ENCODE results near the gene NPHP4.

Gene NPHP4

DNA sequence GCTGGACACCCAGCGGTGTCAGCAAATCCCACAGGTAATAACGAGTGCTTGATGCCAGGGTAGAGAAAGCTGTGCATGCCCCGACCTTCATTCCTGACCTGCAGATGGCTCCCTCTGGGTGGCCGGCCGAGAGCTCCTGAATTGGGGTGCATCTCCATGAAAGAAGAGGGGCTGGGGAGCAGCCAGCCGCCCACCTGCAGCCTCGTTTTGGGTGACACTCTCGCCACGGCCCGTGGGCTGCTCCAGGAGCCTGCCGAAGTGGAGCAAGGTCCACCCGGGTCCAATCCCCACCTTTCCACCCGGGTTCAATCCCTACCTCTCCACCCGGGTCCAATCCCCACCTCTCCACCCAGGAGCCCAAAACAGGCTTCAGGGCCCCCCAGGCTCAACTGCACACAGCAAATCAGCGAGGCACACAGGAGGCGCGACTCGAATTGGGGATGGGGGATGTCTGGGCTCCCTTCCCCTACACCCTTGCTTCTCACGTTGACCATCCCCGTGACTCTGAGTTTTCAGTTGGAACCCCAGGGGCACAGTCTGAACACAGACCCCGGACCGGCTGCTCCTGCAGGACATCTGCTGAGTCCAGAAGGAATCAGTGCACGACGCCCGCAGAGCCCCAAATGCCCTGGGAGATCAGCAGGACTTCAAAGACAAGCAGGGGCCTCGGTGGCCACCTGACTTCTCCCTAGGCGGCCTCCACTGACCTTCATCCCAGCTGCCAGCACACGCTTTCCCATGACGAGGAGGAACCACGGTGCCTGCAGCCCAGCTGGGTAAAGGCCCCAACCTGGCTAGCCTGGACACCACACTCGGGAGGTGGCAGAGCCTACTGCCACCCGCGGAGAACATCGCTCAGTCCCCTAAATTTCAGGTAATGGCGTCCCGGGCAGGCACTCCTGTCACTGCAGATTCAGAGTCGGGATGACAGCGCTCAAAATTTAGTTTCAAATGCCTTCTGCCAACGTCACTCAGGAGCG is 159.0 kb downstream of the NPHP4 start:
- no peak for DNase-seq (ENCODE audit: low read depth in 2 of 2)

DNA sequence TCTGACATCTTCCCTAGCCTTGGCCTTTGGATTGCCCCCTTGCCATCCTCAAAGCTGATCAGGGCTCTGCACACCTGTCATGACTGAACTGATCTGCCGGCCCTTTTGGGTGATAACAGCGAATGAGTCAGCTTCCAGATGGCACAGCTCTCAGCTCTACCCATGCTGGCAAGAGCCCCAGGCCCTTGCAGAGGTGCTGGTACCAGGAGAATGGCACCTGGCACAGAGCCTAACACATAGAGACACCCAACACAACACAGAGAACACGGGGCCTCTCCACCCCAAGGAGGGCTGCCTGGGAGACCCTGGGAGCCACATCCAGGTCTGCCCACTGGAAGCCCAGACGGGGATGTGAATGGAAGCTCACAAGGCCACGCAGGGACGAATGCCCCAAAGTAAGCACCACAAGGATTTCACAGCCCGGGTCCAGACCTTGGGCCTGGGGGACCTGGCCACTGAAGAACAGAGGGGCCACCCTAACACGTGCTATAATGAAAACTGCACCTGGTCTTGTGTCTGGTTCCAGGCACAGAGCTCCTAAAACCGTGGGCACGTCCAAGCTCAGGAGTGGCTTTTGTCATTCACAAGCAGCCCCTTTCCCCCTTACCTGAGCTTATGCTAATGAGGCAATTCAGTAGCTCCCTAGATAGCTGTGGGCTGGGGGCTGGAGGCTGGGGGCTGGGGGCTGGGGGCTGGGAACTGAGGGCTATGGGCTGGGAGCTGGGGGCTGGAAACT is 160.5 kb downstream of the NPHP4 start:
- DNase-seq (ENCODE audit: low read depth in 2 of 2): no peak

DNA sequence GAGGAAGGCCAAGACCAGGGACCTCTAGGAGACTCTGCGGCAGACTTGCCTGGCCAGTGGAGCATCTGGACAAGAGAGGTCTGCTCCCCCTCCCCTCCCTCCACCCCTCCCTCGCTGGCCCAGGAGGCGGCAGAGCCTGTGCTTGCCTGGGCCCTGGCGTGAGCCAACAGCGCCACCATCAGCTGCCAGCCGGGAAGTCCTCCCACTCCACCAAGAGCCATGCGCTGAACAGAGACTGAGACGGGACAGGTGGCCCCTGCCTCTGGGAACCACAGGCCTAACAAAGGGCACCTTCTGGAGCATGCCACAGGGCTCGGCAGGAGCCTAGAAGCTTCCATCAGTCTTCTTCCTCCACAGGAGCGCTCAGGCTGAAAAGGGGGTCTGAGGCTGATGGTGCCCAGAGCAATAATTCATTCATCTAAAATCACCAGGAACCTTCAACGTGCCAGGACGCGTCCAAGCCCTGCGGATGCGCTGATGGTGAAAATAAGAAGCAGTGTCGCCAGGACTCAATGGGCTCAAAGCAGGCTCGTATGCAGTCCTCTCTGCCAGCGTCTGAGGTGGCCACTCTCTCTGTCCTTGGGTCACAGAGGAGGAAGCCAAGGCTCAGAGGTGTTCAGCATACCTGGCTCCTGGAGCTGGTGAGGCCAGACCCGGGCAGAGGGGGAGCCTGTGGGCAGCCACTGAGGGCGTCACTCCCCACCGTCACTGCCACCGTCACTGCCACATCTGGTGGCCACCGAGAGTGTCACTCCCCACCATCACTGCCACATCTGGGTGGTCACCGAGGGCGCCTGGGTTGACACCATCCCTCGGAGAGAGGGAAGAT is 161.2 kb downstream of the NPHP4 start:
- no peak for DNase-seq (ENCODE audit: low read depth in 2 of 2)

DNA sequence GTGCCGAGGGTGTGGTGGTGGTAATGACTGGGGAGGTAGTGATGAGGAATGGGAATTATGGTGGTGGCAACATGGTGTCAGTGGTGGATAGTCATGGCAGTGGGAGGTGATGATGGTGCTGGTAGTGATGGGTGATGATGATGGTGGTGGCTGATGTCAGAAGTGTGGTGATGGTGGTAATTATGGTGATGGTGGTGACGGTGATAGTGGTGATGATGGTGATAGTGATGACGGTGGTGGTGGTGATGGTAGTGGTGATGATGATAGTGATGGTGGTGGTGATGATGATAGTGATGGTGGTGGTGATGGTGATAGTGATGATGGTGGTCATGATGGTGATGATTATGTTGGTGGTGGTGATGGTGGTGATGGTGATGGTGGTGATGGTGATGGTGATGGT is 162.8 kb downstream of the NPHP4 start:
- no peak for DNase-seq (ENCODE audit: low read depth in 2 of 2)

DNA sequence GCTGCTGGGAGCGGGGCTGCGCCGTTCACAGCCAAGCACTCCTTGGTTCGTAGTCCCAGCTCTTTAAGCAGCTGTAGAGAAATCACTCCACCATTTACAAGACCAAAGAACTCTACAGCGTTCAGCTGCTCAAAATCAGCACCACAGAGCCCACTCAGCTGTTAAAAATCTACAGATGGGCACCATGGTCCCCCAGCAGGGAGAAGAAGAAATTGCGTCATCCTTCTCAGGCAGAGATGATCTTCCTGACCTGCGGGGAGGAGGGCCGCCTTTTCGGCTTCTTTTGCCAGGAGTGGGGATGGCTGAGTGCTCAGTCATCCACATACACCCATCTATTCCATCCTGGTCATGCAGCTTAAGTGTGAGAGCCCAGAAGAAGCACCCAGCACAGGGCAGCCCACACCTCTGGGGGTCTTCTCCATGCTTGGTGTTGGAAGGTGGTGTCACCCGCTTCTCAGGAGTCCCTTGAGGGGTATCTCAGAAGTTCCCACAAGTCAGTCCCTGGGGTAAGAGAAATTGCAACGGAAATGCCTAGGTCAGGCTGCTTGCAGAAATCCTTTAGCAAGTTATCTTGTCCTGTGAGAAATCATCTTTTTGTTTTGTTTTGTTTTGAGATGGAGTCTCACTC is 163.8 kb downstream of the NPHP4 start:
- no peak for DNase-seq (ENCODE audit: low read depth in 2 of 2)

DNA sequence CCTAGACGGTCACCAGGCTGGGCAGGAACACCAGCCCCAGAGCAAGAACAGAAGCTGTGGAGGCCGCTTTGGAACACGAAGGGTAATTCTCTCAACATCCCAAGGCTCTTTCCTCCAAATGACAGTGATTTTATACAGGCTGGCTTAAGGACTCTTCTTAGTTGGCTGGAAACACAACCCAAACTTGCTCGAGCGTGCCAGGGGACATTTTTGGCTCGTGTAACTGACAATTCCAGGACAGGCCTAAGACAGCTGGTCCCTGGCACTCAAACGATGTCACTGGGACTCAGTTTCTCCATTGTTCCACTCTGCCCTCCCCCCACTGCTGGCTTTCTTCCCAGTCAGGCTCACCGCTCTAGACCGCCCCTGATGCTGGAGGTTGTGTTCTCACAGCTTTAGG is 164.7 kb downstream of the NPHP4 start:
- DNase-seq (ENCODE audit: low read depth in 2 of 2): no peak

DNA sequence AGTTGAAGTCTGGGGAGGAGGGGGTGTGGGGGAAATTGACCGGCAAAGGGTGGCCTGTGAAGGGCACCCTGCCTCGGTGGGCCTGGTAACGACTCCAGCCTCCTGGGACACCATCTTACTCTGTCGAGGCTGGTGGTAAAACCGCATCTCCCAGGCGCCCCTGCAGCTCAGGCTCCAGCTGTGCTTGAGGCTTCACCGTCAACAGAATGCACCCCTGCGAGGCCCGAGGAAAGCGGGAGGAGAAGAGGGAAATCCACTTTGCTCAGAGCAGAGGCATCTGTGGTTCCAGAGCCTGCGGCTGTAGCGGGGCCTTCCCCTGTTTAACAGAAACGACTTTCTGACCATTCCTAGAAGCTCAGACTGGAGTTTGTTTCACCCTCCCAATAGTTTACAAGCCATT is 165.6 kb downstream of the NPHP4 start:
- no peak for DNase-seq (ENCODE audit: low read depth in 2 of 2)

DNA sequence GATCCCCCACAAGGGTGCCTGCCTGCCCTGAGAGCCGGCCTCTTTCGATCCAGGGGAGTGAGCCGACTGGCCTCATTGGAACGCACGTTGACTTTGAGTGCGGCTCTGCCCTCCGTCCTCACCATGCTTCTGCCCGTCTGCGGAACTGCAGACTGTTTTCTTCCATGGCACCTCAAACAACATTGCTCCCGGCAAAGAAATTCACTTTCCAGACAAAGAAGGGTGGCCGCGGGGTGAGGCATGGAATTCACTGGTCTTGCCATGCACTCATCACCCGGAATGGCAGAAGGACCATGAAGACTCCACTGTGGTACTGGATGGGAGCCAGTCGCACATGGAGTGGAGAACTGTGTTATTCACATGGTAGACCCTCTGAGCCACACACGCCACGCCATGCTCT is 169.5 kb downstream of the NPHP4 start:
- DNase-seq (ENCODE audit: low read depth in 2 of 2): no peak

DNA sequence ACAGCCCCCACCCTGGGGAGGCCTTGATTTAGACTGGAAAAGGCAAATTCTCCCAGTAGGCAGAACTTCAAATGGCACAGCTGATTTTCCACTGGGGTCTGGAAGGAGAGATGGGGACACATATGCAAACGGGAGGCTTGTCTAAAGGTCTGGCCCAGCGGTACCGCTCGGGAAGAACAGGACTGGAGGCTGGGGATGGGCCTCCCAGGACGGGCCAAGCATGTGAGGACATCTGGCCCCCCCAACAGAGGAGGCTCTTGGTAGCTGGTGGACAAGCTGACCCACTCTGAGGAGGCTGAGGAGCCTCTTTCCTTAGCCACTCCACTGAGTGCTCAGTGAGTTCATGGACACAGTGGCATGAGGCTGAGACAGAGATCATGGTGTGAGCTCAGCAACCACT is 170.0 kb downstream of the NPHP4 start:
- no peak for DNase-seq (ENCODE audit: low read depth in 2 of 2)

DNA sequence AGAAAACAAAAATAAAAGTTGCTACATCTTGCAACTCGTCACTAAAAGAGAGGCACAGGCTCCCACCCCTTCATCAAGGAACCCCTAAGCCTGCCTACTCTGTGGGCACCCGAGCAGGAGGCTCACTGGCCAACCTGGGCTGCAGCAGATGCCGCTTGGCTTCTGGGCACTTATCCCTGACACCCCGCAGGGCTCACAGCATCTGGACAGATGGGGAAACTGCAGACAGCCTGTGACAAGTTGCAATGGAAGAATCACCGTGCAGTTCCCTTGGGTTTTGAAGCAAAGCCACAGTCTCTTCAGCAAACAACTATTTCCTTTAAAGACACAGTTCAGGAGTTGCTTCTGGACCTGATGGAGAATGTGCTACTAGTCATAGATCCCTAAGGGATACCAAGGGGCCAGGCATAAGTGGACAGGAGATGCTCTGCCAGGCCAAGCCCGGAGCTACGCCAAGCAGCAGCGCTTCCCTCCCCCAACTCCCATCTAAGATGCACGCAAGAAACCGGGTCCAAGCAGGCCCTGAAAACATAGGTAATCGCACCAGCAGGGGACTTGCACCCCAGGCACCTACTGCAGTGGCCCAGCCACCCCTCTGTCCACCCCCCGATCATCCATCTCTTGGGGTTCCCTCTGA is 170.6 kb downstream of the NPHP4 start:
- DNase-seq (ENCODE audit: low read depth in 2 of 2): no peak

DNA sequence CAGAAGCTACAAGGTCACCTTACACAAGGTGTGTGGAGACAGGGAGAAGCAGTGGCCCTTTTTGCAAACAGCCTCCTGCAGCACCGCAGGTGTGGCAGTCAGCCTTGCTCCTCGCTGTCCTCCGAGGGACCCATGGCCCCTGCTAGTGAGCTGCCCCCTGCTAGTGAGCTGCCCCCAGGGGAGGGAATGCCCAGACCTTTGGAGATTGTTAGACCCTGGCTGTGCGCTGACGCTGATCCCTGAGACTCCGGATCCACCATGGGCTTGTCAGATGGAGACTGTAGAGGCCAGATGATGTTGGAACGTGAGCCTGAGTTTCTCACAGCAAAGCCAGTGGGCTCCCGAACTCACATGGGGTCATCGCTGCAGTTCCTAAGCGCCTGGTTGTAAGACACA is 172.2 kb downstream of the NPHP4 start:
- DNase-seq (ENCODE audit: low read depth in 2 of 2): no peak

DNA sequence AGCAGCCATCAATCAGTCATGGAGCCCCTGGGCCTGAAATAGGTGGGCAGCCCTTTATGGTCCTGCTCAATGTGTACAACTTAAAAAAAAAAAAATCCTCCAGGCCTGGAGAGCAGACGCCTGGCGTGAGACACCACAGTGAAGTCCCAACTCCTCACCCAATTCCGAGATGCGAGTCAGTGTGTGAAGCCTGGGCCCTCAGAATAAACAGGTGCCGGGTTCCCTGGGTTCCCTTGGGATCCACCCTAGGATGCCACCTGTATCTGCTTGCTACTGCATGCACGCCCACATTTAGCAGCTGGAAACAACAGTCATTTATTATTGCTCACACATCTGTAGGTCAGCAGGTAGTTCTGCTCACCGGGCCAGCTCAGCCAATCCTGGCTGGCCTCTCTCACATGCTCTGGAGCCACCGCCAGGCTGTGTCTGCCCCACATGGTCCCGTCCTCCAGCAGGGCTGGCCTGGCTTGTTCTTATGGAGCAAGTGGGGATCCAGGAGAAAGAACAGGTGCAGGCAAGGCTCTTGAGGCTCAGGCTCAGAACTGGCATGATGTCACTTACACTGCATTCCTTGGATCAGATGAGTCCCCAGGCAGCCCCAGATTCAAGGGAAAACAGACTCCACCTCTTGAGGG is 172.7 kb downstream of the NPHP4 start:
- no peak for DNase-seq (ENCODE audit: low read depth in 2 of 2)

DNA sequence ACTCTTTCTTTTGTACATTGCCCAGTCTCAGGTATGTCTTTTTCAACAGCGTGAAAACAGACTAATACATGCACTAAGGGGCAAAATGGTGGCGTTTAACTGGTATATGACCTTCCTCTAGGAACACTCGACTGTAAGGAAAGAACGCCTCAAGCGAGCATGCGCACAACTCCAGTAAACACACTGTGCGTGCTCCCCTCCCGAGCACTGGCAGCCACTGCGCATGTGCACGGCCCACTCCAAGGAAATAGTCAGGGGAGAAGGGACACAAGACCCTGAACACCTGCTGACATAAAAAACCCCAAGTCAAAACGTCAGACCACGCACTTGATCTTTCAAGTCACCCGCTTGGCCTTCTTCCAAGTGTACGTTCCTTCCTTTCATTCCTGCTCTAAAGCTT is 173.5 kb downstream of the NPHP4 start:
- DNase-seq (ENCODE audit: low read depth in 2 of 2): no peak

DNA sequence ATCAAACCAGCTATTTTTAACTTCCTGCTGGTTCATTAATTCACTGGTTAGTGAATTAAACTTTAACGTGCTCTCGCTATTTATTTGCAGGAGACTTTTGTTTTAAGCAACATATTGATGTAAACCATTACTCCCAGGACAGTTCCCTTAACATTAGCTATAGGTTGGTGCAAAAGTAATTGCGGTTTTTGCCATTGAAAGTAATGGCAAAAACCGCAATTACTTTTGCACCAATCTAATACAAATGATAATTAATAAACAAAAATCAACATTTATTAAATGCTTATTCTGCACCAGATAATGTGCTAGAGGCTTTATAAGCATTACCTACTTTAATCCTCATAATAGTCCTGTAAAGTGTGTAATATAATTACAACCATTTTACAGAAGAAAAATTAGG is 176.5 kb downstream of the NPHP4 start:
- DNase-seq (ENCODE audit: low read depth in 2 of 2): no peak

DNA sequence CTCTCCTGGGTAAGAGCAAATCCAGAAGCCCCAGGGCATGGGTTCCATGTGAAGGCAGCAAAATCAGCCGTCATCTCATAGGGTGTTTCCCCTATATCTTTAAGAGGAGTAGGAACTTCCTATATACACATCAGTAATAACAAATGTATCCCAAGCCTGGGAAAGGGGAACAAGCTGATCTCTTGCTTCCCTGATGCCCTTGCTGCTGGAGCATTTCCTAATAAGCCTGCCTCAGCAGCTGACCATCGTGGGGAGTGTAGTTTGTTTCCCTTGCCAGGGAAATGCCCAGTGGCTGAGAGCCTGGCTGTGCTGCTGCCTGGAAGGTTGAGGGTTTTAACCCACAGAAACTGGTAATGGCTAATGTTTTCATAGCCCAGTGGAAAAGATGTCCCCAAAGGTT is 177.0 kb downstream of the NPHP4 start:
- DNase-seq (ENCODE audit: low read depth in 2 of 2): no peak

DNA sequence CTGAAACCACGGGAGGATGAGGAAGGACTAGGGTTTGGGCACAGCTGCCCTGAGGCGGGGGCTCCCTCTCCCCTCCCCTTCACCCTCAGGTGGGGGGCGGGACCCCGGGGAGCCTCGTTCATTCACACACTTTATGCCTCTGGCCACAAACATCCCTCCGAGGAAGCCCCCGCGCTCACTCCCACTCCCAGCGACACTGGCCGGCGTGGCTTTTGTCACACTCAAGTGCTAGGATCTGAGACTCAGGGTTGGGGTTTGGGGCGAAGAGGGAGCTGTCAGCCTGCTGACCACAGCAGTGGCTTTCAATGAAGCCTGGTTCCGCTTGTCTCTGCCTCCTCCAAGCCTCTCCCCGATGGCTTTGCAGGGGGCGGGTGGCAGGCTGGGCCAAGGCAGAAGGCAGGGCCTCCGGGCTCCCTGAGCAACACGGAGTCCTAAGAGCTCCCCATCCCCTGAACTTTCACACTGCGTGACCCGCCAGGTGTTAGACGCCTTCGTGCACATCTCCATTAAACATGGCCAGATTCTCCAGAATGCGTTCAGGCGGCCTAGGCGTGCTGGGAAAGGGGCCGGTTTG is 178.1 kb downstream of the NPHP4 start:
- DNase-seq (ENCODE audit: low read depth in 2 of 2): no peak

DNA sequence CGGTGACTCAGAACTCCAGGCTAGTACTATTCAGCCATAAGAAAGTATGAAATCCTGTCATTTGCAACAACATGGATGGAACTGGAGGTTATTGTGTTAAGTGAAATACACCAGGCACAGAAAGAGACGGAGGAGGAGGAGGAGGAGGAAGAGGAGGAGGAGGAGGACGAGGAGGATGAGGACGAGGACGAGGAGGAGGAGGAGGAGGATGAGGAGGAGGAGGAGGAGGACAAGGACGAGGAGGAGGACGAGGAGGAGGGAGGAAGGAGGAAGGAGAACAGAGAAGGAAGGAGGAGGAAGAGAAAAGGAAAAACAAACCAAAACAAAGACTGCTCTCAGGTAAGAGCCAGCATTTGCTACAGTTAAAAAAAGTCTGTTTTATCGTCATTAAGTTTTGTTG is 178.7 kb downstream of the NPHP4 start:
- no peak for DNase-seq (ENCODE audit: low read depth in 2 of 2)

Measured in fibroblast of skin of left quadriceps (primary cell).